ENCODE data around the gene CSNK1G2.

Gene CSNK1G2

DNA sequence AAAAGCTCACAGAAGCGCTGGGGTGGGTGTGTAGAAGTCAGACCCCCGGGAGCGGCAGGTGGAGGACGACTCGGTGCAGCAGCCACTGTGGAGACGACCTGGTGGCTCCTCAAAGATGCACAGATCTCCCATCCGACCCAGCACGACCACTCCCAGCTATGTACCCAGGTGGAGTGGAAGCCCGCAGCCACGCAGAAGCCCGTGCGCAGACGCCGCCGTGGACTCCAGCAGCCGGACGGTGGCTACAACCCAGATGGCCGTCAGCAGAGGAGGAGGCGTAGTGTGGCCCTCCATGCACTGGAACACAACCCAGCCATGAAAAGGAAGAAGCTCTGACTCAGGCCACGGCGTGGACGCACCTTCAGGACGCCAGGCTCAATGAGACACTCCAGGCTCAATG, 21.7 kb downstream of the CSNK1G2 start:
- H3K9me3 ChIP-seq (ENCODE audit: control insufficient read depth, low read length): no peaks in the 10 kb centered on the region
- no peaks in the 10 kb centered on the region for H3K36me3 ChIP-seq (ENCODE audit: control insufficient read depth, insufficient read depth, low read length)
- no peaks in the 10 kb centered on the region for H3K27me3 ChIP-seq (ENCODE audit: control insufficient read depth, insufficient read depth, low read length)
- no peaks in the 10 kb centered on the region for H3K4me1 ChIP-seq (ENCODE audit: control insufficient read depth, insufficient read depth, low read length)
- H3K9ac ChIP-seq (ENCODE audit: low read length): no peak overlapping the region
- no peak overlapping the region for H3K4me3 ChIP-seq (ENCODE audit: low read length)

DNA sequence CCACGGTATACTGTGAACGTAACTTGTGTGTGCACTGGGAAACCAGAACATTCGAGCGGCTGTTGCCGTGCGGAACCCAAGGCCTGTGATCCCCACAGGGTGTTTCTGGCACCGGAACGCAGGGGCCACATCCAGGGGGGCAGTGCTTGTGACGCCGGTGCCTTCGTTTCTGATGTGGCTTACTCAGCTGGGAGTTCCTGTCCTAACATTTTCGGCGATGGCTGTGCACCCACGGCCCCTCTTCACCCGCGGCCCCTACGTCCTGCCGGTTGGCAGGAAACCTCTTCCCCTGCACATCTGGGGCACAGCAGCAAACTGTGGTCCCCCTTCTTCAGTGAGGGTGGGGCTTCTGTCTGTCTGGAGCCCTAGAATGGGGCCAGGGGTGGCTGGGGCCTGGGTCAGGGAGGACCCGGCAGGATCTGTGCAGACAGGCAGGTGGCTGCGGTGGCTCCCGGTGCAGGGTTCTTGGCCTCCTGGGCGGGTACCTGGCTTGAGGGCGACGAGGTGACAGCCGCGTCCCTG, 26.2 kb downstream of the CSNK1G2 start:
- no peak overlapping the region for H3K4me3 ChIP-seq (ENCODE audit: low read length)
- H3K4me1 ChIP-seq (ENCODE audit: control insufficient read depth, insufficient read depth, low read length): no peaks in the 10 kb centered on the region
- no peaks in the 10 kb centered on the region for H3K36me3 ChIP-seq (ENCODE audit: control insufficient read depth, insufficient read depth, low read length)

DNA sequence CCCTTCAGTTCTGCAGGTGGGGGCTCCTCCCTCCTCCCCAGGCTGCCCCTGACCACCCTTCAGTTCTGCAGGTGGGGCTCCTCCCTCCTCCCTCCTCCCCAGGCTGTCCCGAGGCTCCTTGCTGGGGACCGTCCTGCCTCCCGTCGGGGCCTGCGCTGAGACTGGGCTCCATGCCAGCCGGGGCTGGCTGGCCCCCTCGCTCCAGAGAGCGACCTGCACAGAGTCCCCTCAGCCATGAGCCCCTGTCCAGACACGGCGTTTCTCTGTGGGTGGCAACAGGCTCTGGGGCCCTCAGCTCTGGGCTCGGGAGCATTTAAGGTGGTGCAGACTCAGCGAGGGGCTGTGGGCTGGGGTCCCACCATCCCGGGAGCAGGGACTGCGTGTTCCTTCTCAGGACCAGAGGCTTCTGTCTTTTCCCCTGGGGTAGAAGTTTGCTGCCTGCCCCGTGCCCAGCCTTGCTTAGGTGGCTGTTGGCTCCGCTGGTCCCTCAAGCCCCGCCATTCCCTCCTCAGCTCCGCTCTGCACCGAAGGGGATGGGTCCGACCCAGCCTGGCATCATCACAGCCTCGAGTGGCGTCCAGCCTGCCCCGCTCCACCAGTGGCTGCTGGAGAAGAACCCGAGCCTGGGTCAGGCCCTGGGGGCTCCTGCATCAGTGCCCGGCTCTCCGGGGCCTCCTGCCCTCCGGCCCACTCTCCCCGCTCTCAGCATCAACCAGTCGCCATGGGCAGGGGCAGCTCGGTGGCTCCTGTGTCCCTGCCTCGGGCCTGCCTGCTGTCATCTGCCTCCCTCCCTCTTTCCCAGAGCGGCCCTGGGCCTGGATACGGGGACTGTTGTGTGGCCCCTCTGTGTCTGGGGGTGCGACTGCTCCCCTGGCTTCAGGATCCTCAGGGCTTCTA, 27.6 kb downstream of the CSNK1G2 start:
- no peak overlapping the region for H3K9ac ChIP-seq (ENCODE audit: low read length)
- no peaks in the 10 kb centered on the region for H3K4me1 ChIP-seq (ENCODE audit: control insufficient read depth, insufficient read depth, low read length)
- no peaks in the 10 kb centered on the region for H3K9me3 ChIP-seq (ENCODE audit: control insufficient read depth, low read length)
- no peak overlapping the region for H3K4me3 ChIP-seq (ENCODE audit: low read length)
- no peaks in the 10 kb centered on the region for H3K36me3 ChIP-seq (ENCODE audit: control insufficient read depth, insufficient read depth, low read length)
- H3K27me3 ChIP-seq (ENCODE audit: control insufficient read depth, insufficient read depth, low read length): no peaks in the 10 kb centered on the region

More for the DNA sequence above, 26.2 kb downstream of the CSNK1G2 start:
- no peaks in the 10 kb centered on the region for H3K27me3 ChIP-seq (ENCODE audit: control insufficient read depth, insufficient read depth, low read length)
- H3K9me3 ChIP-seq (ENCODE audit: control insufficient read depth, low read length): no peaks in the 10 kb centered on the region
- H3K9ac ChIP-seq (ENCODE audit: low read length): no peak overlapping the region

DNA sequence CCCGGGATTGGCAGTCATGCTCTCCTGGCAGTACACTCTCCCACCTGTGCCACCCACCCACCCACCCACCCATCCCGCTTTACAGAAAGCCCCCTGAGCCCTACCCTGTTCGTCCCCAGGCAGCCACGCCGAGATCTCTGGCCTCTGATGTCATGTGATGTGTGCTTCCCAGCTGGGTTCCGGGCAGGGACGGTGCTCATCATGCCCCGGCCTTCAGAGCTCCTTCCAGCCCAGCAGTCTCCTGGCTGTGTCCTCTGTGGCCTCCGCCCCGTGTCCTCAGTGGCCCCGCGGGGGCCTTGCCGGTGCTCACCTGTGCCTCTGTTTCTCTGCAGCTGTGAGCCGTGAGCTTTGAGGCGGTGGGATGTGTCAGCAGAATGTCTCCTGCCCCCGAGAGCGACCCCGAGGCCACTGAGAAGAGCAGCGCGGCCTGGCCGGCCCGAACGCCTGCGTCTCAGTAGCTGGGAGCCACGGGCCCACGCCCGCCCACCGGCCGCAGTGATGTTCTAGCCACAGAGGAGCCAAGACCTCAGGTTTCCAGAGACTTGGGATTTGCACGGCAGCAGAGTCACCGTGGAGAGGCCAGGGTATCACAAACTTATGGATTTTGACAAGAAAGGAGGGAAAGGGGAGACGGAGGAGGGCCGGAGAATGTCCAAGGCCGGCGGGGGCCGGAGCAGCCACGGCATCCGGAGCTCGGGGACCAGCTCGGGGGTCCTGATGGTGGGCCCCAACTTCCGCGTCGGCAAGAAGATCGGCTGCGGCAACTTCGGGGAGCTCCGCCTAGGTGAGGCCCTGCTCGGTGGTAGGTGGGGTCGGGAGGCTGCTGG, 28.4 kb downstream of the CSNK1G2 start:
- Histone ChIP-seq H3K9ac (ENCODE audit: low read length) (no peak overlapping the region), H3K4me1 (ENCODE audit: control insufficient read depth, insufficient read depth, low read length) (no peaks in the 10 kb centered on the region), H3K4me3 (ENCODE audit: low read length) (no peak overlapping the region), H3K36me3 (ENCODE audit: control insufficient read depth, insufficient read depth, low read length) (no peaks in the 10 kb centered on the region), H3K9me3 (ENCODE audit: control insufficient read depth, low read length) (no peaks in the 10 kb centered on the region), H3K27me3 (ENCODE audit: control insufficient read depth, insufficient read depth, low read length) (no peaks in the 10 kb centered on the region)

DNA sequence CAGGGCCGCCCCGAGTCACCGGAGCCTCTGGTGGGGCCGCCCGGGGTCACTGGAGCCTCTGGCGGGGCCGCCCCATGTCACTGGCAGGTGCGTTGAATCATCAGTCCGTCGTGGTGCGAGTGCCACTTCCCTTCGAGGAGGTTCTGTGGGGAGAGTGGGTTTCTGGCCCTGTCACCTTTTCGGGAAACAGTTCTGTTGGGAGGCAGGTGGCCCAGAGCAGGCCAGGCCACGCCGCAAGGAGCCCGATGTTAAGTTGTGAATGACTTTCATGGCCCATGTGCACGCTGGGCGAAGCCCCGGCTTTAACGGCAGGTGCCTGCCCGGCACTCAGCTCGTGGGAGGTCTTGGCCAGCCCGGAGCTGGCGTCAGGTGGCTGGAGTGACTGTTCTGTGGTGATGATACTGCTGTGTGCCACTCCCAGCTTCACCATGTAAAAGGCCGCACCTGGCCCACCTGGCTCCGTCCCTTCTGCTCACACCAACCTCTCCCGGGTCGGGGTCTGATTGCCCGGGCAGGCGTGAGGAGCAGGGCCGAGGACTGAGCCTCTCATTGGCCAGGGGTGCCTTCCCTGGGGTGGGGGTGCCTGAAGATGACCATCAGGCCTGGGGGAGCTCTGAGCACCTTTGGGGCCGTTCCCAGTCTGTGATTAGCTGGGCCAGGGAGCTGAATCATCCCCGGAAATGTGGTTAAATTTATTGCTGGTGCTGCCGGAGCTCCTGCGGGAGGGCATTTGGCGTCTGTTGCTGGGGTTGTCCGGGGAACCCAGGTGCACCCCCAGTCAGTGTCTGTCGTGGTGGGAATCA, 29.2 kb downstream of the CSNK1G2 start:
- H3K4me3 ChIP-seq (ENCODE audit: low read length): no peak overlapping the region
- no peaks in the 10 kb centered on the region for H3K9me3 ChIP-seq (ENCODE audit: control insufficient read depth, low read length)
- no peak overlapping the region for H3K9ac ChIP-seq (ENCODE audit: low read length)
- H3K36me3 ChIP-seq (ENCODE audit: control insufficient read depth, insufficient read depth, low read length): no peaks in the 10 kb centered on the region
- no peaks in the 10 kb centered on the region for H3K27me3 ChIP-seq (ENCODE audit: control insufficient read depth, insufficient read depth, low read length)
- no peaks in the 10 kb centered on the region for H3K4me1 ChIP-seq (ENCODE audit: control insufficient read depth, insufficient read depth, low read length)

DNA sequence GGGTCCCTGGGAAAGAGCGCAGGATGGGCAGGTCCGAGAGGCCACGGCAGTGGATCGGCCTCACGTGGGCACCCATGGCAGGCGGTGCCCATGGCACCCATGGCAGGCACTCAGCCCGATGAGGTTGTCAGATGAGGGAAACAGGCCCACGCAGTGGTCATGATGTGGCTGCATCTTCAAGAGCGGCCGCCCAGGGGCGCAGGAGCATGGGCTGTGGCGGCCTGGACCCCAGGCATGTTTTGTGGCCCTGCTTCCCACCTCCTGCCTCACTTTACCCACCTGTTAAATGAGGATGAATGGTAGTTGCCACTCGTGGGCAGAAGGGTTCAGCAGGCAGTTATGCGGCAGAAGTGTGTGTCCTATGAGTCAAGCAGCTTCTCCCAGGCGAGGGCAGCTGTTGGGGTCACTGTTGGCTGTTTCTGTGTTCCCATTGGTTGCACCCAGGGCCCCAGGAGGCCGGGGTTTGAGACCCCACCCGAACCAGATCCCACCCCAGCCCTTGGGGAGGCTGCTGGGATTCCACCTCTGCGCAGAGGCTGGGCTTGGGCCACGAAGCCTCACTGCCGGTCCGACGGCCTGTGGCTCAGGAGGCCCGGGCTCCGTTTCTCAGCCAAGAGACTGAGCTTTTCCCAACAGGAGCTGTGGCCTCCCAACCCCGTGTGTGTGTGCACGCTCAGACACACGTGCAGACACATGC, 30.0 kb downstream of the CSNK1G2 start:
- H3K9ac ChIP-seq (ENCODE audit: low read length): no peak overlapping the region
- no peaks in the 10 kb centered on the region for H3K36me3 ChIP-seq (ENCODE audit: control insufficient read depth, insufficient read depth, low read length)
- H3K4me1 ChIP-seq (ENCODE audit: control insufficient read depth, insufficient read depth, low read length): no peaks in the 10 kb centered on the region
- no peaks in the 10 kb centered on the region for H3K27me3 ChIP-seq (ENCODE audit: control insufficient read depth, insufficient read depth, low read length)
- H3K4me3 ChIP-seq (ENCODE audit: low read length): no peak overlapping the region
- no peaks in the 10 kb centered on the region for H3K9me3 ChIP-seq (ENCODE audit: control insufficient read depth, low read length)

DNA sequence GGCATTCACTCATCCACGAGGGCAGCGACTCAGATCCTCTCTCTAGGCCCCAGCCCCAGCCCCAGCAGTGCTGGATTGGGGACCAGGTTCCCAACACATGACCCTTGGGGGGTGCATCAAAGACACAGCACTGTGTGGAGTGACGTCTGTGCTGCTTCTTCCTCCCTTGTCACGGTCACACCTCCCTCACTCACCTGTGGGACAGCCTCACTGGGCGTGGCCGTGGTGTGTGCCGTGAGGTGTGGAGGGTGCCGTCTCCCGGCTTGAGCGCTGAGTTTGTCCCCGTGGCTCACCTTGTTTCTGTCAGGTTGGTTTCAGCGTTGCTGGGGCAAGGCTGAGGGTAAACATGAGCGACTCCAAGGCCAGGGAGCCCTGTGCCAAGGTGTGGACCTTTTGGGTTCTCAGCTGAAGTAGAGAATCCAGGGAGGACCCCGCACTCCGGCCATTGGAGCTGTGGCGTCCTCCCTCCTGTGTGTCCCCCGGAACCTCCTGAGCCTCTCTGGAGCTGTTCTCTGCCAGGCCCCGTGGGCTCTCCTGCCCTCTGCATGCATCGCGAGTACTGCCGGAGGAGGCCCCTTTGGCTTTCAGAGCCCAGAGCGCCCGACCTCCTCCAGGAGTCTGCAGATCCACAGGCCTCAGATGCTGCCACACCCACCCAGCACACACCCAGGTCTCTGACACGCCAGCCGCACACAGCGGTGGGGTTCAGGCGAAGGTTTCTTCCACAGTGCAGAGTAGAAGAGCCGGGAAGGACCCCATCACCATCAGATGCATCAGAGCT, 33.6 kb downstream of the CSNK1G2 start:
- Histone ChIP-seq H3K9me3 (ENCODE audit: control insufficient read depth, low read length) (no peaks in the 10 kb centered on the region), H3K27me3 (ENCODE audit: control insufficient read depth, insufficient read depth, low read length) (no peaks in the 10 kb centered on the region), H3K4me1 (ENCODE audit: control insufficient read depth, insufficient read depth, low read length) (no peaks in the 10 kb centered on the region), H3K4me3 (ENCODE audit: low read length) (no peak overlapping the region), H3K36me3 (ENCODE audit: control insufficient read depth, insufficient read depth, low read length) (no peaks in the 10 kb centered on the region), H3K9ac (ENCODE audit: low read length) (no peak overlapping the region)

DNA sequence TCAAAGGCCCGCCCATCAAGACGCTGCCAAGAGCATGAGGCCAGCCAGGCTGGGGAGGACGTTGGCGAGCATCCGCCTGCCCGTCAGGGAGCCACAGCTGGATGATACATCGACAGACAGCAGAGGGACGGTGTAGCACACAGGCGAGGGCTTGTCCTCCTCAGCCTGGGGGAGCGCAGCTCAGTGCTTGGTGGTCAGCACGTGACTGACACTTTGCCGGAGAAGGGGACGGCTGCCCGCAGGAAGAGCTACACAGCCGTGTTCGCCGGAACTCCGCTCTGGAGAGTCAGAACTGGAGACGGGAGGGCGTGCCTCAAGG, 34.1 kb downstream of the CSNK1G2 start:
- H3K36me3 ChIP-seq (ENCODE audit: control insufficient read depth, insufficient read depth, low read length): no peaks in the 10 kb centered on the region
- no peaks in the 10 kb centered on the region for H3K4me1 ChIP-seq (ENCODE audit: control insufficient read depth, insufficient read depth, low read length)
- H3K9me3 ChIP-seq (ENCODE audit: control insufficient read depth, low read length): no peaks in the 10 kb centered on the region
- no peak overlapping the region for H3K4me3 ChIP-seq (ENCODE audit: low read length)
- H3K27me3 ChIP-seq (ENCODE audit: control insufficient read depth, insufficient read depth, low read length): no peaks in the 10 kb centered on the region
- H3K9ac ChIP-seq (ENCODE audit: low read length): no peak overlapping the region

DNA sequence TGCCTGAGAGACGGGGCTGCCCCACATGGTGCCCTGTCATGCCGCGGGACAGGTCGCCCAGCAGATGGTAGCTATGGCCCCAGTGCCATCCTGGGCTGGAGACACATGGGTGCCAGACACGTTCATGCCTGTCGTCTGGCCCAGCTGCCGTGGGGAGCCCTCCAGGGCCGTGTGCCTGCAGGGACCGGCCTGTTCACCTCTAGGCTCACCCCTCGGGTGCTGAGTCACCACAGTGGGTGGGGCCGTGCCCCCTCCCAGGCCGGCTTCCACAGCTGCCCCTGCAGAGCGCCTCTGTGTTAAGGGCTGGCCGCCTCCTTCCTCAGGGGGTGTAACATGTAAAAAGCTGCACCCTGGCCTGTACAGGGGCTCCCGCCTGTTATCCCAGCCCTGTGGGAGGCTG, 36.1 kb downstream of the CSNK1G2 start:
- Histone ChIP-seq H3K27me3 (ENCODE audit: control insufficient read depth, insufficient read depth, low read length) (no peaks in the 10 kb centered on the region), H3K4me1 (ENCODE audit: control insufficient read depth, insufficient read depth, low read length) (no peaks in the 10 kb centered on the region), H3K36me3 (ENCODE audit: control insufficient read depth, insufficient read depth, low read length) (peaks cover 7% of the 10 kb centered on the region), H3K9ac (ENCODE audit: low read length) (no peak overlapping the region), H3K4me3 (ENCODE audit: low read length) (no peak overlapping the region), H3K9me3 (ENCODE audit: control insufficient read depth, low read length) (no peaks in the 10 kb centered on the region)

DNA sequence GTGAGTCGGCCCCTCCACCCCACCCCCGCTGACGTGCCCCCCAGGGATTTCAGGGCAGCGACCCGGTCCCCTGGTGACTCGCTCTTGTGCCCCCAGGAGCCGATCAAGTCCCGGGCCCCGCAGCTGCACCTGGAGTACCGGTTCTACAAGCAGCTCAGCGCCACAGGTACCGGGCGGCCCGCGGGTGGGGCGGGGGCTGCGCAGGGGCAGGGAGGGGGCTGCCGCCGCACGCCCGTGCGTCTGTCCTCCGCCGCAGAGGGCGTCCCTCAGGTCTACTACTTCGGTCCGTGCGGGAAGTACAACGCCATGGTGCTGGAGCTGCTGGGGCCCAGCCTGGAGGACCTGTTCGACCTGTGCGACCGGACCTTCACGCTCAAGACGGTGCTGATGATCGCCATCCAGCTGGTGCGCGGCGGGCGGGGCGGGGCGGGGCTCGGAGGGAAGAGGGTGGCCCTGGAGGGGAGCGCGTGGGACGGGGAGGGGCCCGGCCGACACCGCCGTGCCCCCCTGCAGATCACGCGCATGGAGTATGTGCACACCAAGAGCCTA, 37.4 kb downstream of the CSNK1G2 start:
- no peaks in the 10 kb centered on the region for H3K4me1 ChIP-seq (ENCODE audit: control insufficient read depth, insufficient read depth, low read length)
- no peak overlapping the region for H3K9ac ChIP-seq (ENCODE audit: low read length)
- H3K36me3 ChIP-seq (ENCODE audit: control insufficient read depth, insufficient read depth, low read length): peaks cover 7% of the 10 kb centered on the region
- no peaks in the 10 kb centered on the region for H3K9me3 ChIP-seq (ENCODE audit: control insufficient read depth, low read length)
- H3K4me3 ChIP-seq (ENCODE audit: low read length): no peak overlapping the region
- no peaks in the 10 kb centered on the region for H3K27me3 ChIP-seq (ENCODE audit: control insufficient read depth, insufficient read depth, low read length)
